GM12865 (cell line): Measurements from ENCODE around the gene FOXK1.

ENCODE experiments used
- DNase-seq: peaks from one replicate; pipeline ENCODE4 v3.0.0; 2010; ENCODE audit warnings: low read depth
- H3K4me3 ChIP-seq: 2 replicates; pipeline ENCODE4 v1.5.1; 2011; ENCODE audit warnings: mild to moderate bottlenecking, low read depth, low read length, control low read depth
- CTCF ChIP-seq: IDR thresholded peaks from 2 replicates; pipeline ENCODE4 v1.5.1; 2011; ENCODE audit warnings: low read length, control low read depth, low read depth, inconsistent platforms; ENCODE audit not compliant: insufficient read depth; ENCODE audit errors: missing control alignments

Gene FOXK1

GRCh38 chr7:4806983-4807597 is 125.0 kb downstream of the FOXK1 start:
- H3K4me3 ChIP-seq: no peak overlapping the region
- DNase-seq: no peak
- TF ChIP-seq CTCF: no peak

GRCh38 chr7:4807598-4808016 is 125.5 kb downstream of the FOXK1 start:
- no peak for DNase-seq
- TF ChIP-seq CTCF: no peak
- no peak overlapping the region for H3K4me3 ChIP-seq

- DNase-seq: no peak
- TF ChIP-seq CTCF: no peak
- no peak overlapping the region for H3K4me3 ChIP-seq
Measured at GRCh38 chr7:4808026-4808425, 125.9 kb downstream of the FOXK1 start.

- H3K4me3 ChIP-seq: no peak overlapping the region
- no peak for TF ChIP-seq CTCF
- no peak for DNase-seq
Measured at GRCh38 chr7:4808565-4808964, 126.5 kb downstream of the FOXK1 start.

GRCh38 chr7:4809091-4809591 is 127.0 kb downstream of the FOXK1 start:
- no peak for DNase-seq
- H3K4me3 ChIP-seq: no peak overlapping the region
- no peak for TF ChIP-seq CTCF

GRCh38 chr7:4809666-4810065 is 127.6 kb downstream of the FOXK1 start:
- no peak overlapping the region for H3K4me3 ChIP-seq
- TF ChIP-seq CTCF: no peak
- no peak for DNase-seq

GRCh38 chr7:4814433-4814832 is 132.3 kb downstream of the FOXK1 start:
- no peak for DNase-seq
- no peak overlapping the region for H3K4me3 ChIP-seq
- TF ChIP-seq CTCF: no peak
